Mesenchymal stem cell (in vitro differentiated cells and primary cell): Measurements from ENCODE around the gene C2orf42.
"Not testable (repeated sequence)": the region's sequence is repeated elsewhere in the genome, so short reads cannot be mapped to it uniquely, and the experiment has no call there.

Source experiments
- DNase-seq: peaks from one replicate; pipeline ENCODE4 v3.0.0-alpha.2; 2013
- H2AFZ ChIP-seq: one replicate; pipeline ENCODE4 v1.6.1; 2013; ENCODE audit warnings: low read depth, mild to moderate bottlenecking, control low read depth, inconsistent platforms, low read length, moderate library complexity
- H2AK5ac ChIP-seq: 2 replicates; pipeline ENCODE4 v1.6.1; 2013; ENCODE audit warnings: low read length, moderate library complexity, mild to moderate bottlenecking, inconsistent platforms; ENCODE audit not compliant: severe bottlenecking
- H2BK120ac ChIP-seq: one replicate; pipeline ENCODE4 v1.6.1; 2013; ENCODE audit warnings: low read depth, mild to moderate bottlenecking, inconsistent platforms, low read length, moderate library complexity
- H2BK12ac ChIP-seq, 2 experiments: one replicate each; pipeline ENCODE4 v1.6.1; 2013; ENCODE audit warnings: inconsistent platforms in 2 of 2, low read length in 2 of 2, mild to moderate bottlenecking in 2 of 2, moderate library complexity in 2 of 2, control low read depth in 1 of 2
- H2BK15ac ChIP-seq: one replicate; pipeline ENCODE4 v1.6.1; 2013; ENCODE audit warnings: mild to moderate bottlenecking, low read depth, inconsistent platforms; ENCODE audit not compliant: poor library complexity, severe bottlenecking
- H2BK5ac ChIP-seq: 2 replicates; pipeline ENCODE4 v1.6.1; 2013; ENCODE audit warnings: low read depth, mild to moderate bottlenecking, low read length, control low read depth, inconsistent platforms; ENCODE audit not compliant: poor library complexity, severe bottlenecking
- H3K14ac ChIP-seq, 2 experiments: one replicate each; pipeline ENCODE4 v1.6.1; 2013; ENCODE audit warnings: inconsistent platforms in 2 of 2, low read length in 2 of 2, control low read depth in 1 of 2, mild to moderate bottlenecking in 1 of 2, moderate library complexity in 1 of 2
- H3K18ac ChIP-seq, 2 experiments: one replicate each; pipeline ENCODE4 v1.6.1; 2013; ENCODE audit warnings: inconsistent platforms in 2 of 2, low read length in 2 of 2, control low read depth in 1 of 2, low read depth in 1 of 2, mild to moderate bottlenecking in 1 of 2
- H3K23ac ChIP-seq, 2 experiments: one replicate each; pipeline ENCODE4 v1.6.1; 2013; ENCODE audit warnings: inconsistent platforms in 2 of 2, low read length in 2 of 2, mild to moderate bottlenecking in 2 of 2, moderate library complexity in 2 of 2, control low read depth in 1 of 2
- H3K27ac ChIP-seq: 2 replicates; pipeline ENCODE4 v1.5.1; 2013; ENCODE audit warnings: mild to moderate bottlenecking, moderate library complexity, low read length, control low read depth, inconsistent platforms; ENCODE audit not compliant: poor library complexity, severe bottlenecking
- H3K27me3 ChIP-seq, 2 experiments: 2 replicates each; pipeline versions ENCODE4 v1.6.1 to v1.7.0; 2013; ENCODE audit warnings: low read length in 2 of 2, mild to moderate bottlenecking in 2 of 2, moderate library complexity in 2 of 2, control low read depth in 1 of 2, inconsistent platforms in 1 of 2; ENCODE audit not compliant: control insufficient read depth in 1 of 2, insufficient read depth in 1 of 2
- H3K36me3 ChIP-seq, 2 experiments: 2 replicates each; pipeline versions ENCODE4 v1.6.1 to v1.7.0; 2013; ENCODE audit warnings: low read length in 2 of 2, control low read depth in 1 of 2, inconsistent platforms in 1 of 2, low read depth in 1 of 2, mild to moderate bottlenecking in 1 of 2; ENCODE audit not compliant: insufficient read depth in 2 of 2, control insufficient read depth in 1 of 2
- H3K4ac ChIP-seq, 2 experiments: one replicate each; pipeline ENCODE4 v1.6.1; 2013; ENCODE audit warnings: inconsistent platforms in 2 of 2, low read length in 2 of 2, mild to moderate bottlenecking in 2 of 2, moderate library complexity in 2 of 2, control low read depth in 1 of 2, low read depth in 1 of 2
- H3K4me1 ChIP-seq: 2 replicates; pipeline ENCODE4 v1.6.1; 2013; ENCODE audit warnings: low read depth, low read length, control low read depth; ENCODE audit not compliant: control insufficient read depth, insufficient read depth
- H3K4me2 ChIP-seq: 2 replicates; pipeline ENCODE4 v1.6.1; 2013; ENCODE audit warnings: low read length, mild to moderate bottlenecking, inconsistent platforms; ENCODE audit not compliant: poor library complexity, severe bottlenecking
- H3K4me3 ChIP-seq, 2 experiments: 2 replicates each; pipeline versions ENCODE4 v1.5.1 to v1.7.0; 2013; ENCODE audit warnings: low read length in 2 of 2, mild to moderate bottlenecking in 2 of 2, control low read depth in 1 of 2, low read depth in 1 of 2; ENCODE audit not compliant: insufficient read depth in 1 of 2
- H3K79me1 ChIP-seq: replicated peaks from 2 replicates; pipeline ENCODE4 v1.6.1; 2013; ENCODE audit warnings: mild to moderate bottlenecking, control low read depth, low read length, inconsistent platforms; ENCODE audit not compliant: poor library complexity, severe bottlenecking
- H3K9ac ChIP-seq: 2 replicates; pipeline ENCODE4 v1.7.0; 2013; ENCODE audit warnings: mild to moderate bottlenecking, low read length, moderate library complexity
- H3K9me3 ChIP-seq: 2 replicates; pipeline ENCODE4 v1.7.0; 2013; ENCODE audit warnings: mild to moderate bottlenecking, low read length; ENCODE audit not compliant: control insufficient read depth
- H4K8ac ChIP-seq: one replicate; pipeline ENCODE4 v1.6.1; 2013; ENCODE audit warnings: inconsistent platforms, mild to moderate bottlenecking, low read length, moderate library complexity
- H4K91ac ChIP-seq: one replicate; pipeline ENCODE4 v1.6.1; 2013; ENCODE audit warnings: mild to moderate bottlenecking, low read length, inconsistent platforms
- WGBS: methylation state at CpG from one replicate; pipeline ENCODE4 v1.1.7; 2013; ENCODE audit warnings: mixed read lengths; 5-methylcytosine and 5-hydroxymethylcytosine counted together

C2orf42 gene

GRCh38 chr2:70110397-70110796 is 80.4 kb downstream of the C2orf42 start:
- H2BK120ac ChIP-seq, H2AFZ ChIP-seq, H2AK5ac ChIP-seq, H3K23ac ChIP-seq, H3K4me3 ChIP-seq, H4K91ac ChIP-seq, H3K36me3 ChIP-seq, H3K27me3 ChIP-seq, DNase-seq, H4K8ac ChIP-seq, H2BK12ac ChIP-seq, H3K18ac ChIP-seq, H3K14ac ChIP-seq, H3K79me1 ChIP-seq, H2BK5ac ChIP-seq, H3K9ac ChIP-seq, H3K9me3 ChIP-seq, H2BK15ac ChIP-seq, H3K4me2 ChIP-seq: not testable (repeated sequence)
- Histone ChIP-seq H3K4ac (peak overlapping the region in 1 of 2 experiments; percentile 44), H3K27ac (peak overlapping the region; percentile 25), H3K4me1 (peaks cover 25% of the 10 kb centered on the region)
- 86% methylated on average over 3 of the region's 5 CpGs for WGBS

- not testable (repeated sequence) for H3K36me3 ChIP-seq, H2AFZ ChIP-seq
Measured at GRCh38 chr2:70106138-70106537, 84.7 kb downstream of the C2orf42 start.

GRCh38 chr2:70104231-70105111 is 86.3 kb downstream of the C2orf42 start:
- no peak overlapping the region for H2BK5ac ChIP-seq

More at GRCh38 chr2:70106138-70106537, 84.7 kb downstream of the C2orf42 start:
- H2AK5ac ChIP-seq, H3K79me1 ChIP-seq, H3K9me3 ChIP-seq, H2BK120ac ChIP-seq, H2BK15ac ChIP-seq, H3K14ac ChIP-seq, DNase-seq, H3K27ac ChIP-seq, H3K18ac ChIP-seq, H3K4ac ChIP-seq, H3K9ac ChIP-seq, H4K91ac ChIP-seq, H2BK12ac ChIP-seq, H3K23ac ChIP-seq, H3K4me3 ChIP-seq, H3K27me3 ChIP-seq, H3K4me2 ChIP-seq, H4K8ac ChIP-seq, H2BK5ac ChIP-seq: not testable (repeated sequence)
- peaks cover 29% of the 10 kb centered on the region for H3K4me1 ChIP-seq
- WGBS, result 100% methylated on average over 8 of the region's 8 CpGs

GRCh38 chr2:70103531-70104061 is 87.2 kb downstream of the C2orf42 start:
- Histone ChIP-seq H2BK12ac (no peak overlapping the region), H2BK5ac (peak overlapping the region; percentile 91), H3K14ac (no peak overlapping the region), H3K4me2 (no peak overlapping the region), H2AK5ac (peak overlapping the region; percentile 93), H2BK120ac (no peak overlapping the region), H3K36me3 (no peaks in the 10 kb centered on the region), H3K18ac (no peak overlapping the region), H4K8ac (peak overlapping the region; percentile 64), H3K27me3 (no peaks in the 10 kb centered on the region), H2BK15ac (peak overlapping the region; percentile 69), H2AFZ (no peak overlapping the region), H3K79me1 (peaks cover 2% of the 10 kb centered on the region), H3K9me3 (no peaks in the 10 kb centered on the region), H3K23ac (no peak overlapping the region), H3K4me1 (peaks cover 19% of the 10 kb centered on the region), H3K4ac (no peak overlapping the region), H4K91ac (peak overlapping the region; percentile 61), H3K27ac (peak overlapping the region; percentile 98), H3K4me3 (no peak overlapping the region), H3K9ac (no peak overlapping the region)
- DNase-seq, result no peak
- 97% methylated on average over 5 of the region's 5 CpGs for WGBS

More at GRCh38 chr2:70104231-70105111, 86.3 kb downstream of the C2orf42 start:
- Histone ChIP-seq H2AK5ac (no peak overlapping the region), H2AFZ (no peak overlapping the region), H3K9ac (peak overlapping the region; percentile 78), H2BK15ac (no peak overlapping the region), H2BK120ac (peak overlapping the region; percentile 61), H3K14ac (no peak overlapping the region), H3K4me3 (peak overlapping the region in 1 of 2 experiments; percentile 64), H3K36me3 (no peaks in the 10 kb centered on the region), H3K27ac (peak overlapping the region; percentile 98), H4K91ac (no peak overlapping the region), H3K4ac (no peak overlapping the region), H3K18ac (no peak overlapping the region), H3K9me3 (no peaks in the 10 kb centered on the region), H4K8ac (no peak overlapping the region), H3K23ac (no peak overlapping the region), H2BK12ac (no peak overlapping the region), H3K79me1 (peaks cover 2% of the 10 kb centered on the region), H3K27me3 (no peaks in the 10 kb centered on the region), H3K4me1 (peaks cover 24% of the 10 kb centered on the region), H3K4me2 (no peak overlapping the region)
- peak; percentile 58 for DNase-seq
- WGBS, result 73% methylated on average over 11 of the region's 11 CpGs
